Brain microvascular endothelial cell (primary cell): Measurements from ENCODE around the gene AP4M1.
A peak's percentile ranks its signal among the peaks of the same experiment; 100 is the strongest.

Experiments
- DNase-seq: peaks from one replicate; pipeline ENCODE4 v3.0.0-alpha.2; 2020
- H3K27ac ChIP-seq: fragments of 250-450 bp; sonication (Bioruptor Pico); 2 replicates; pipeline ENCODE4 v1.5.1; 2020; ENCODE audit warnings: mild to moderate bottlenecking, moderate library complexity
- H3K27me3 ChIP-seq: fragments of 250-450 bp; sonication (Bioruptor Pico); replicated peaks from 2 replicates; pipeline ENCODE4 v1.5.1; 2020; ENCODE audit warnings: mild to moderate bottlenecking
- H3K36me3 ChIP-seq: fragments of 250-450 bp; sonication (Bioruptor Pico); replicated peaks from 2 replicates; pipeline ENCODE4 v1.5.1; 2020; ENCODE audit warnings: mild to moderate bottlenecking
- H3K4me3 ChIP-seq: 2 replicates; pipeline ENCODE4 v1.5.1; 2011; ENCODE audit warnings: low read depth, mild to moderate bottlenecking, control low read depth, low read length, moderate library complexity
- CTCF ChIP-seq: IDR thresholded peaks from 2 replicates; pipeline ENCODE4 v1.5.1; 2011; ENCODE audit warnings: low read depth, mild to moderate bottlenecking, moderate library complexity, low read length, control low read depth, inconsistent platforms; ENCODE audit errors: missing control alignments
- in situ Hi-C: cut with HindIII; loops from 2 replicates; pipeline ENCODE4 v1.10.0; 2017; ENCODE audit warnings: low sequenced_read_pairs, low pct_ligation_motif_present

Gene AP4M1

GRCh38 chr7:100088621-100089457, 12.6 kb upstream of the AP4M1 start, which contains the start of gene COPS6:
TSS of gene COPS6 (plus strand) at chr7:100088969. CDS start at chr7:100088991, 22 bp downstream.
- Histone ChIP-seq H3K4me3 (peak within 1 kb of the TSS; percentile 87), H3K36me3 (peaks cover 35% of the 10 kb centered on the region), H3K27me3 (no peaks in the 10 kb centered on the region), H3K27ac (peak within 1 kb of the TSS; percentile 88)
- in situ Hi-C loops, result loop anchor here (25.0 kb wide), 1 partner anchor 102 kb away; the partner anchor contains the start of gene AZGP1
- DNase-seq, result peak; percentile 51
- TF ChIP-seq CTCF, result no peak

- peak; percentile 41 for DNase-seq
- TF ChIP-seq CTCF, result no peak
Measured at GRCh38 chr7:100089458-100090196, 11.8 kb upstream of the AP4M1 start.

GRCh38 chr7:100090527-100091410, 10.7 kb upstream of the AP4M1 start:
- TF ChIP-seq CTCF, result no peak
- in situ Hi-C loops, result loop anchor here (25.0 kb wide), 1 partner anchor 103 kb away; the partner anchor contains the start of gene AZGP1
- no peak for DNase-seq
- Histone ChIP-seq H3K27ac (peak overlapping the region; percentile 88), H3K4me3 (no peak overlapping the region), H3K27me3 (no peaks in the 10 kb centered on the region), H3K36me3 (peaks cover 55% of the 10 kb centered on the region)

More at GRCh38 chr7:100089458-100090196, 11.8 kb upstream of the AP4M1 start:
- Histone ChIP-seq H3K27ac (peak overlapping the region; percentile 88), H3K4me3 (peak overlapping the region; percentile 87), H3K36me3 (peaks cover 43% of the 10 kb centered on the region), H3K27me3 (no peaks in the 10 kb centered on the region)
- in situ Hi-C loops, result loop anchor here (25.0 kb wide), 1 partner anchor 102 kb away; the partner anchor contains the start of gene AZGP1

GRCh38 chr7:100091411-100092181, 9.8 kb upstream of the AP4M1 start:
- peaks cover 63% of the 10 kb centered on the region for H3K36me3 ChIP-seq
- TF ChIP-seq CTCF, result peak; percentile 35
- in situ Hi-C loops, result loop anchor here (25.0 kb wide), 1 partner anchor 104 kb away; the partner anchor contains the start of gene AZGP1
- no peaks in the 10 kb centered on the region for H3K27me3 ChIP-seq
- no peak overlapping the region for H3K27ac ChIP-seq
- no peak overlapping the region for H3K4me3 ChIP-seq
- peak; percentile 35 for DNase-seq
